ENCODE results near the gene BMP3. TPM values are rescaled to one million over a fixed set of nuclear protein-coding genes. Genes with fewer than 3 reads are reported as not detected.

Gene BMP3
- total and polyA plus RNA-seq, 8 donors = 8.9 to 92.0 (median 70.5) TPM

- intact Hi-C loops (cut with DNase I) = no loop called here
- peak; percentile 56 to 60 for TF ChIP-seq CTCF (IDR thresholded peaks at IDR 0.05)
- Histone ChIP-seq H3K27ac (no peak overlapping the region), H3K4me1 (no peaks in the 10 kb centered on the region), H3K27me3 (peaks cover 0 to 3% of the 10 kb centered on the region in 2 donors), H3K36me3 (no peaks in the 10 kb centered on the region), H3K4me3 (no peak overlapping the region), H3K9me3 (no peaks in the 10 kb centered on the region)
- DNase-seq = peak in 2 of 4 donors; percentile 36 to 75
- peak; percentile 97 for ATAC-seq
Measured at GRCh38 chr4:81052119-81053068, 21.9 kb downstream of the BMP3 start.

GRCh38 chr4:81058621-81059020, 28.1 kb downstream of the BMP3 start:
- DNase-seq (no peak), ATAC-seq (no peak)
- no peaks in the 10 kb centered on the region for H3K4me1 ChIP-seq
- no peaks in the 10 kb centered on the region for H3K9me3 ChIP-seq
- intact Hi-C loops (cut with DNase I) = no loop called here
- TF ChIP-seq CTCF (IDR thresholded peaks at IDR 0.05) = no peak
- peaks cover 0 to 3% of the 10 kb centered on the region in 2 donors for H3K27me3 ChIP-seq
- no peak overlapping the region for H3K4me3 ChIP-seq
- no peak overlapping the region for H3K27ac ChIP-seq
- H3K36me3 ChIP-seq = no peaks in the 10 kb centered on the region

- TF ChIP-seq CTCF (IDR thresholded peaks at IDR 0.05) = no peak
- DNase-seq (no peak), ATAC-seq (no peak)
- Histone ChIP-seq H3K4me1 (no peaks in the 10 kb centered on the region), H3K4me3 (no peak overlapping the region), H3K36me3 (no peaks in the 10 kb centered on the region), H3K27me3 (no peaks in the 10 kb centered on the region), H3K9me3 (no peaks in the 10 kb centered on the region), H3K27ac (no peak overlapping the region)
- intact Hi-C loops (cut with DNase I) = no loop called here
Measured at GRCh38 chr4:81060587-81061343, 30.3 kb downstream of the BMP3 start.

GRCh38 chr4:81061344-81061730, 30.8 kb downstream of the BMP3 start:
- H3K27me3 ChIP-seq = no peaks in the 10 kb centered on the region
- ATAC-seq (no peak), DNase-seq (no peak)
- H3K4me3 ChIP-seq = no peak overlapping the region
- TF ChIP-seq CTCF (IDR thresholded peaks at IDR 0.05) = no peak
- no peaks in the 10 kb centered on the region for H3K36me3 ChIP-seq
- H3K4me1 ChIP-seq = no peaks in the 10 kb centered on the region
- no peaks in the 10 kb centered on the region for H3K9me3 ChIP-seq
- H3K27ac ChIP-seq = no peak overlapping the region
- intact Hi-C loops (cut with DNase I) = no loop called here

GRCh38 chr4:81062001-81062400, 31.5 kb downstream of the BMP3 start:
- H3K4me1 ChIP-seq = no peaks in the 10 kb centered on the region
- TF ChIP-seq CTCF (IDR thresholded peaks at IDR 0.05) = no peak
- H3K9me3 ChIP-seq = no peaks in the 10 kb centered on the region
- H3K4me3 ChIP-seq = no peak overlapping the region
- no peaks in the 10 kb centered on the region for H3K27me3 ChIP-seq
- H3K27ac ChIP-seq = no peak overlapping the region
- no peaks in the 10 kb centered on the region for H3K36me3 ChIP-seq
- no peak for ATAC-seq
- no peak for DNase-seq
- intact Hi-C loops (cut with DNase I) = no loop called here

Measured in left lung (tissue), 10 donors.